ENCODE measurements around the gene KRTAP10-1. TPM values are rescaled to one million over a fixed set of nuclear protein-coding genes. Genes with fewer than 3 reads are reported as not detected.
"Not testable (repeated sequence)": the region's sequence is repeated elsewhere in the genome, so short reads cannot be mapped to it uniquely, and the experiment has no call there.

KRTAP10-1 gene
- total RNA-seq, 1 experiment from 2014 or later, result not detected

- no peak for TF ChIP-seq E2F5 (CRISPR knock-in tag; IDR thresholded peaks at IDR 0.05)
These were observed 34.2 kb downstream of the KRTAP10-1 start (continued) for GRCh38 chr21:44505673-44506278.

- no peak for TF ChIP-seq MAX (CRISPR knock-in tag; IDR thresholded peaks at IDR 0.05)
- no peak for TF ChIP-seq NFYB (CRISPR knock-in tag; conservative IDR thresholded peaks at IDR 0.05; ENCODE audit: low read depth)
- TF ChIP-seq TEAD1 (CRISPR knock-in tag; IDR thresholded peaks at IDR 0.05), result no peak
- TF ChIP-seq ELF4 (CRISPR knock-in tag; IDR thresholded peaks at IDR 0.05; ENCODE audit: low read depth), result no peak
- TF ChIP-seq GTF2I (CRISPR knock-in tag; conservative IDR thresholded peaks at IDR 0.05), result no peak
- TF ChIP-seq ZNF396 (CRISPR knock-in tag; IDR thresholded peaks at IDR 0.05; ENCODE audit: borderline replicate concordance), result no peak
- TF ChIP-seq ZMAT4 (CRISPR knock-in tag; IDR thresholded peaks at IDR 0.05), result no peak
- TF ChIP-seq ETV6 (CRISPR knock-in tag; IDR thresholded peaks at IDR 0.05), result no peak
- TF ChIP-seq PRRX2 (CRISPR knock-in tag; IDR thresholded peaks at IDR 0.05), result no peak
- no peak for TF ChIP-seq NFE2L1 (CRISPR knock-in tag; IDR thresholded peaks at IDR 0.05)
- TF ChIP-seq ZNF232 (CRISPR knock-in tag; IDR thresholded peaks at IDR 0.05), result no peak
- no peak for TF ChIP-seq USF1 (CRISPR knock-in tag; IDR thresholded peaks at IDR 0.05)
- TF ChIP-seq GABPB1 (CRISPR knock-in tag; IDR thresholded peaks at IDR 0.05), result no peak
- TF ChIP-seq ZNF416 (CRISPR knock-in tag; IDR thresholded peaks at IDR 0.05), result no peak
- TF ChIP-seq ZNF121 (CRISPR knock-in tag; IDR thresholded peaks at IDR 0.05), result no peak
- TF ChIP-seq HMGXB4 (CRISPR knock-in tag; IDR thresholded peaks at IDR 0.05), result no peak
- H3K27ac Mint-ChIP-seq, result no peak overlapping the region
- ATAC-seq (no peak), DNase-seq (ENCODE audit: low spot score) (no peak)
- CTCF ChIA-PET, result no interaction called here
- no peaks in the 10 kb centered on the region for H3K27me3 Mint-ChIP-seq (ENCODE audit: low read depth)
- H3K9me3 Mint-ChIP-seq, result no peaks in the 10 kb centered on the region
- H3K4me1 Mint-ChIP-seq, result no peaks in the 10 kb centered on the region
- H3K36me3 Mint-ChIP-seq, result no peaks in the 10 kb centered on the region
- POLR2A ChIA-PET, result no interaction called here
- H3K4me3 Mint-ChIP-seq, result no peak overlapping the region
These were observed 36.0 kb downstream of the KRTAP10-1 start for GRCh38 chr21:44503901-44504399.

GRCh38 chr21:44503006-44503889 is 36.7 kb downstream of the KRTAP10-1 start:
- H3K36me3 Mint-ChIP-seq; ATAC-seq; H3K9me3 Mint-ChIP-seq; H3K4me3 Mint-ChIP-seq; H3K27ac Mint-ChIP-seq; H3K27me3 Mint-ChIP-seq (ENCODE audit: low read depth); POLR2A ChIA-PET; DNase-seq (ENCODE audit: low spot score); H3K4me1 Mint-ChIP-seq: not testable (repeated sequence)
- CTCF ChIA-PET, result interaction anchor here (1.7 kb wide), 1 partner anchor 15 kb away, joined by 4 read pairs; no protein-coding TSS in a partner anchor

Measured in WTC11 (cell line).